Astrocyte of the spinal cord (primary cell): Measurements from ENCODE around the gene DHRS3.
"Not testable (repeated sequence)": the region's sequence is repeated elsewhere in the genome, so short reads cannot be mapped to it uniquely, and the experiment has no call there.

ENCODE experiments used
- DNase-seq: peaks from one replicate; pipeline ENCODE4 v3.0.0; 2011; ENCODE audit warnings: low read depth, low spot score
- H3K4me3 ChIP-seq: 2 replicates; pipeline ENCODE4 v1.5.1; 2011; ENCODE audit warnings: low read depth, mild to moderate bottlenecking, low read length, moderate library complexity
- CTCF ChIP-seq: IDR thresholded peaks from 2 replicates; pipeline ENCODE4 v1.5.1; 2012; ENCODE audit warnings: low read depth, mild to moderate bottlenecking, low read length, inconsistent platforms
- in situ Hi-C: cut with HindIII; loops from 2 replicates; pipeline ENCODE4 v1.10.0; 2017; ENCODE audit warnings: low sequenced_read_pairs

Gene DHRS3

GRCh38 chr1:12565094-12565965 lies 52.7 kb downstream of the DHRS3 start:
- in situ Hi-C loops: no loop called here
- TF ChIP-seq CTCF: no peak
- H3K4me3 ChIP-seq: no peak overlapping the region
- no peak for DNase-seq

- in situ Hi-C loops, H3K4me3 ChIP-seq, DNase-seq: not testable (repeated sequence)
Measured at GRCh38 chr1:12564251-12564650, 53.8 kb downstream of the DHRS3 start.

GRCh38 chr1:12562955-12563576 lies 54.9 kb downstream of the DHRS3 start:
- no peak for TF ChIP-seq CTCF
- DNase-seq: no peak
- in situ Hi-C loops: no loop called here
- H3K4me3 ChIP-seq: no peak overlapping the region

- DNase-seq: no peak
- no peak for TF ChIP-seq CTCF
- H3K4me3 ChIP-seq: no peak overlapping the region
- in situ Hi-C loops: no loop called here
Measured at GRCh38 chr1:12561121-12561520, 56.9 kb downstream of the DHRS3 start.

GRCh38 chr1:12556957-12557935 lies 60.8 kb downstream of the DHRS3 start:
- no peak for DNase-seq
- TF ChIP-seq CTCF: no peak
- H3K4me3 ChIP-seq: no peak overlapping the region
- in situ Hi-C loops: no loop called here

GRCh38 chr1:12556368-12556930 lies 61.6 kb downstream of the DHRS3 start:
- in situ Hi-C loops: no loop called here
- peak; percentile 84 for DNase-seq

More at GRCh38 chr1:12556368-12556930, 61.6 kb downstream of the DHRS3 start:
- no peak for TF ChIP-seq CTCF
- H3K4me3 ChIP-seq: no peak overlapping the region
